Hematopoietic multipotent progenitor cell treated with erythropoietin and hydrocortisone succinate and interleukin-3 and kit ligand, for 4 days (in vitro differentiated cells): ENCODE measurements around the gene PELI2.

Experiments used
- DNase-seq: peaks from one replicate; pipeline ENCODE4 v3.0.0-alpha.2; 2015

The PELI2 gene

DNA sequence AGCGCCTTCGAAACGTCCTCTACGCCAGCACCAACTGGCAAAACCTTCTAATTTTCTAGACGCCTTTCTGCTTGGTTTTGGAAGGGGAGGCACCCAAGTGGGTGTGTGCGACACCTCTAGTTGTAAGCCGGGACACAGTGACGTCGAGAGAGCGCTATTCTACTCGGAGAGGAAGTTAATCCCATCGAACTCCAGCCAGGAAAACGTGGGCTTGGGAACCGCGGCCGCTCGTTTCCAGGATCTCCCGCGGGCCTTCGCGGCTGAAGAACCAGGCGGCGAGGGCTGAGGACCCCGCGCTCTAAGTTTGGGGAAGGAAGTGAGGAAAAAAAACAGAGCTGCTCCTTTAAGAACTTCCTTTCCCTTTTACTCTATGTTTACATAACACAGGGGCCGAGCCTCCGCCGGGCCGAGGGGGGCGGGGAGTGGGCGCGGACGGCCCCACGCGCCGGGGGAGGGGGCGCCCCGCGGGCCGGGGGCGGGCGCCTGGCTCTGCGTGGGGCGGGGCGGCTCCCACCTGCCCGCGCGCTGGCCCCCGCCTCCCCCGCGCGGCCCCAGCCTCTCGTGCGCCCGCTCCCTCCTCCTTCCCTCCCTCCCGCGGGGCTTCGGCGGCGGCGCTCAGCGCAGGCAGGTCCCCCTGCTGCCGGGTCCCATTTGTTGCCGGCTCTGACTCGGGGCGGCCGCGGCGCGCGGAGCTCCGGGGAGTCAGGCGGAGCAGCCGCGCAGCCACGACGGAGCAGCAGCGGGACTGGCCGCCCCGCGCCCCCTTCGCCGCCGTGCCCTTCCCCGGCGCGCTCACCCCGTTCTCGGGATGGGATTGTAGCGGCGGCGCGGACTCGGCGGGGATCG is at the start of gene PELI2:
Gene PELI2, plus strand, starts transcription at position 647 of the 846 bp plus-strand sequence. CDS start 250 bp downstream, outside the sequence.
- DNase-seq, result peak; percentile 93

DNA sequence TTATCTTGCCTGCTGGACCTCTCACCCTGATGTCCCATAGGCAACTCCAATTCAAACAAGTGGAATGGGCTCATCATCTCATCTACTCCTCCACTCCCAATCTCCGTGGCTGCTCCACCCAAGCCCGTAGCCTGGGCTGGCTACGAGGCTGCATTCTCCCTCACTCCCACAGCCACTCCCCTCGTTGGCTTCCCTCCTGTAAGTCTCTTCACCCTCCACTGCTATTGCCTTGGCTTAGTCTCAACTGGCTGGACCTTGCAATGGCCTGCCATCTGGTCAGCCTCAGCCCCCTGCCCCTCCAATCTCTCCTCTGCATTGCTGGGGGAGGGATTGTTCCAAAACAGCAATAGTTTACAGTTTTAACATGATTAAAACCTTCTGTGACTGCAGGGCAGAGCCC is 44.4 kb upstream of the PELI2 start:
- no peak for DNase-seq

DNA sequence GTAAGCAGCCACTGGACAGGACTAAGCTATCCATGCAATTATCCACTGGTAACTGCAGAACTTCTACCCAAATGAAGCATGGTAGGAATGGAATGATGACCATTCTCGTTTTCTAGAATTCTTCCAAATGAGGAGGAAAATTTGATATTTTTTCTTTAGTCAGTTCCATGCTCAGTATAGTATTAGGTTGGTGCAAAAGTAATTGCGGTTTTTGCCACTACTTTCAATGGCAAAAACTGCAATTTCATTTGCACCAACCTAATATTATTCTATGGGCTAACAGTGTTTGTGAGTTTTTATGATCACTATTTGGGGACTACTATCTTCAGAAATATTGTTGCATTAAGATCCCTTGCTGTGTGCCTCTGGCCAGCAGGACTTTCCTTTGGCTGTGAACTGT is 42.9 kb upstream of the PELI2 start:
- DNase-seq, result no peak

DNA sequence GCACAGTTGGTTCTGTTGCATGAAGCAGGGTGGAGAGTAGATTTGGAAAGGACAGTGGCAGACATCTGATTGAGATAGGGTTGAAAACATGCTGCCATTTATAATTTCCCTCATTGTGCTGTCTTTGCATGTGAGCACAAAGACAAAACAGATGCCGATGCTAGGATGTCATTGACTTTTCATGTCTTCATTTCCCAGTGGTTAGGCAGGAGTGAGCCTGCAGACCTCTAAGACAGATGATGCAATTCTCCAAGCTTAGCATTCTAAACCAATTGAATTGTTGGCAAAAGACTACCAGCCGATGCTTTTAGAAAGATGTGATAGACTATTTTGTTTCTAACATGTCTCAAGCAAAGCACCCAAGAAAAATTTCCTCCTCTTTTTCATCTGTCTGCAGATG is 37.1 kb upstream of the PELI2 start:
- no peak for DNase-seq

DNA sequence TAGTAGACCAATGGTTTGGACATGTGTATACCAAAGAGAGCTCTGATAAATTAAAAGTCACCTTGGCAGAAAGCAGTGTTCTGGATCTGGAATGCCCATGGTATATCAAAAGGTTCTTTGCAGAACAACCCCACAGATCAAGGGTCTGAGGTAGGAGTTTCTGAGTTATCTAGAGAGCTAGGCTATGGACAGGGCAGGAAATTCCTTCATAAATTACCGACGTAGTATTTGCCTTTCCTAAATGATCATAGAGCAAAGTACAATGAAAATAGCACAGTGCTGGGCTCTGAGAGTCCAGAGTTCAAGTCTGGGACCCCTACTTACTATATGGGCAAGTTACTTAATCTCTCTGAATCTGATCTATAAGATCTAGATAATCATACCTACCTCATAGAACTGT is 35.3 kb upstream of the PELI2 start:
- DNase-seq, result no peak

DNA sequence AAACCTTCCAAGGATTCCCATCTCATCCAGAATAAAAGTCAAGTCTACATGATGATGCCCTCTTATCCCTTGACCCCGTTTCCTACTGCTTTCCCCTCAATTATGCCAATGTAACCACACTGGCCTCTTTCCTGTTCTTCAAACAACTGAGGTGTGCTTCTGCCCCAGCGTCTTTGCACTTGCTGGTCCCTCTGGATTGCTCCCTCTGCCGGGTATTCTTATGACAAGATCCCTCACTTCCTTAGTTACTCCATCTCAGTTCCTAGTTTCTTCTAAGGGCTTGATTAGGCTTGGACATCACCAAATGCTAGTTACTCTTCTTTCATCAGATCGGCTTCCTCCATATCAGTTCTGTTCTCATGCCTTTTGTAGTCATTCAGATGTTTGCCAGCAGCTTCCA is 32.7 kb upstream of the PELI2 start:
- DNase-seq, result no peak

DNA sequence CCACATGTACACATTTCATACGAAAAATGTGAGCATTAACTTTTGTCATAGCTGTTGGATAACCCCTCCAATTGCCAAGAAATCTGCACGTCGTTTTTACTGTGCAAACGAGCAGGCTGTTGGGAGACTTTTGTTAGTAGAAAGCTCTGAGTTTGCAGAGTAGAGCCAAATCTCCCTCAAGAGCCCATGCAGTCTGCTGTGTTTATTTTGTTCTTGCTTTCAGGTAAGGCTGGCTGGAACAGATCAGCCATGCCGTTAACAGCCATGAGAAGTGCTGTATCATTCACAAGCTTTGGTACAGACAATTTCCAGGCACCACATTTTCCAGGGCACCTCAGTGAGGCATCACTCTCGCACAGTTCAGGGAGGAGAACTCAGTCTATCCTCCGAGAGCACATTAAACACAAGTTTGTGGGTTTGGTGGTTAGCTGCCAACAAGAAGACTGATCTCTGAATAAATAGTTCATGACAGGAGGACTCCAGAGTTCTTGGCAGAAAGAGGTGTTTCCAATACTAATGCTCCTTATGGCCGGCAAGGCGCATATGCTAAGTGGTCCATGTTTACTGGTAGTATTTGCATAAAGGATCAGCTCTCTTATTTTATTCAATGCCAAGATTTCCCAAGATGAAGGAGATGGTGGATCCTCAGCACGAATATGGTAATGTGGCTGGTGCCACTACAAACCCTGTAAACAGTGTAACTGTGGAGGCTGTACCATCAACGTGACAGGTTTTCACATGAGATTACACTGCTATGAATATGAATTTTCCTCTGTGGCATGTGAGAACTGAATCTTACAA is 30.3 kb upstream of the PELI2 start:
- peak; percentile 41 for DNase-seq

GRCh38 chr14:56088941-56089340 is 29.3 kb upstream of the PELI2 start:
- DNase-seq, result no peak

DNA sequence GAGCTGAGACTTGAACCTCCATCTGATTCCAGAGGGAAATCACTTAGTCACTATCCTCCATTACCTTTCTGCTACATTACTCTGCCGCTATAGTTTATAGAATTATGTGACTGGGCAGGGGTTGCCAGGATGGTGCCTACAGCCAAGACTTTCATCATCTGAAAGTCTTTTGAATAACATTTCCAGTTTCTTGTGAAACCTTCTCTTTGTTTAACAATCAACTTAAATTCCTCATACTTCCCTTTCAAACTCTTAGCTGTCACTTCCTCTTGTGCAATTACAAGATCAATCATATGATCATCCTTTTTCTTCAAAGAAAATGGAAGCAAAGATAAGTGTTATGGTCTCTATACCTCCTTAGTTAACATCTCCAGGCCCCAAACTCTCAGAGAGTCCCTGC is 25.4 kb upstream of the PELI2 start:
- peak; percentile 48 for DNase-seq

GRCh38 chr14:56094076-56094475 is 24.1 kb upstream of the PELI2 start:
- DNase-seq, result no peak

DNA sequence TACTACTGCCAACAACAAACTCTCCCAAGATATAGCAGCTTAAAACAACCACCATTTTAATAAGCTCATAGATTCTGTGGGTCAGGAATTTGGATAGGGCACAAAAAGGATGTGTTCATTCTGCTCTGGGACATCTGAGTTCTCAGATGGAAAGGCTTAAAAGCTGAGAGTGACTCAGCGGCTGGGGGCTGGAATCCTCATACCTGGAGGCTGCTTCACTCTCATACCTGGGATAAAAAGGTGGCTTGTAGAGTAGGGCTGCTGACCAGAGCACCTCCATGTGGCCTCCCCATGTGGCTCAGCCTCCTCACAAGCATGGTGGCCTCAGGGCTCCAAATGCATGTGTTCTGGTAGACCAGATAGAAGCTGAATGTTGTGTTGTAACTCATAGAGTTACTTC is 20.2 kb upstream of the PELI2 start:
- DNase-seq, result no peak

GRCh38 chr14:56099081-56099797 is 19.0 kb upstream of the PELI2 start:
- no peak for DNase-seq

- no peak for DNase-seq
These were observed 17.7 kb upstream of the PELI2 start for GRCh38 chr14:56100556-56100955.

DNA sequence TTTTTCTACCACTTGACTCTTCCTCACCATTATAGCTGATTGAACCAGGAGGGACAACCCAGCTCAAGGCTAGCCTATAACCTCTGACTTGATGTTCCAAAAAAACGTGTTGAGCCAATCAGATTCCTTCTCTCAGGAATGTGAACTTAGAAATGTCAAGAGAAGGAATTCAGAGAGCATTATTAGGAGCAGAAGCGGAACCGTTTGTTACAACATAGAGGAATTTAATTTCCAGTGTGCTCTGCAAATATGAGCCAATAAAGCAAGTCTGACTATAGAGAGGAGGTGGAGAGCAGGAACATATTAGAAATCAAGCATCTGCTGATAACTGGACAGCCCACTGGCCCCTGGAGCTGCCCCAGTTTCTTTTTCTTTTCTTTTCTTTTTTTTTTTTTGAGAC is 15.3 kb upstream of the PELI2 start:
- DNase-seq, result no peak

DNA sequence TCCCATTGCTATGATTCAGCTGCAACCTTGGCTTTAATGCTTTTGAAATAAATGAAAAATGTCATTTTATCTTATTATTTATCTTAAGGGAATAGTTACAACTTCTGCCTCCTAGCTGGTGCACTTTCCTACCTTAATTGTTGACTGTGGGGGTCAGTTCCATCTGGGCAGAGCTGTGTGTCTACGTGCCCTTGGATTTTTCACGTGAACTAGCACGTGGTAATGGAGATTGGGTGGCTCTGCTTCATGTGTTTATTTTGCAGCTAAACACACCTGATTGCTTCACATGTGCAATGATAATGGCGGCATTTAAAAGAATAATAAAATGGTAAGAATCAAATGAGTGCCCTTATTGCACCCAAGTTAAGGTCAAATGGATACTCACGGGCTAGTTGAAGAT is 10.6 kb upstream of the PELI2 start:
- DNase-seq, result no peak

- DNase-seq, result no peak
These were observed 10.2 kb upstream of the PELI2 start for GRCh38 chr14:56108057-56108456.

GRCh38 chr14:56112781-56113180 is 5.4 kb upstream of the PELI2 start:
- DNase-seq, result peak; percentile 59

DNA sequence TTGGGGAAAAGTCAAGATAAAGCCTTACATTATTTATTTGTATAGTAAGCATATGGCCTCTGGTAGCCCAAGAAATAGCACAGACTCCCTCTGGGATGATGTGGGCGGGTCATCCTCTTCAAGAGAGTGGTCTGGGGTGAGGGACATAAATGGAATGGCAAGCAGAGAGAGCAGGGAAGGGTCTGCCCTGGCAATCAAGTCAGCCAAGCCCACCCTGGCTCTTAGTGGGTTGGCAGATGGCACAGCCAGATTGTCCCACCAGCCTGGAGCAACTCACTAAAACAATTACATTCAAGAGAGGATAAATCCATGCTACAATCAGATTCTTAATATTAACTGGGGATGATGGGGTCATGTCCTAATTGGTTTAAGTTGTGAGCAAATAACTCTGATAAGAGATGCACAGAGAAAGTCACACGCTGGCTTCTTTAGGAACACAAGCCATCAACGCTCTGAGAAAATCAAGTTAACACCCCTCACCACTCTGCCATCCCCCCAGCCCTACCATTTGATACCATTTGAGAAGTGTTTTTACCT is 2.8 kb upstream of the PELI2 start:
- DNase-seq, result no peak

- no peak for DNase-seq
These were observed 2.0 kb upstream of the PELI2 start for GRCh38 chr14:56115976-56116893.

DNA sequence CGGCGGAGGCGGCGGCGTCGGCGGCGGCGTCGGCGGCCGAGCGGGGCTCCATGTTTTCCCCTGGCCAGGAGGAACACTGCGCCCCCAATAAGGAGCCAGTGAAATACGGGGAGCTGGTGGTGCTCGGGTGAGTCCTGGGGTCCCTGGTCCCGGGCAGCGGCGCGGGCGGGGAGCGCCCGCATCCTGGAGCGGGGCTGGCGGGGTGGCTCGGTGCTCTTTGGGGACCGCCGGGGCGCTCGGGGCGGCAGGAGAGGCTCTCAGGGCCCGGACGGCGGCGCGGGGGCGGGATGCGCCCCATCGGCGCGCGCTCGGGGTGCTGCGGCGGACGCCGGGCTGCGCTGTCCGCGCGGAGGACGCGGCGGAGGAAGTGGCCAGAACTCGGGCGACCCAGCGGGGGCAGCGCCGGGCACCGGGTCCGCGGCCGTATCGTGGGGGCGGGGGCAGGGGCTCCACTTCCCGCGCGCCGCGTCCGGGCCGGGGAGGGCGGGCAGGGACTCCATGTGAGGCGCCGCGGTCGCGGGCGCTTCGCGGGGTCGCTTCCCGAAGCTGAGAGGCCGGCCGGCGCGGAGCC is 485 bp downstream of the PELI2 start:
- DNase-seq, result peak; percentile 56

DNA sequence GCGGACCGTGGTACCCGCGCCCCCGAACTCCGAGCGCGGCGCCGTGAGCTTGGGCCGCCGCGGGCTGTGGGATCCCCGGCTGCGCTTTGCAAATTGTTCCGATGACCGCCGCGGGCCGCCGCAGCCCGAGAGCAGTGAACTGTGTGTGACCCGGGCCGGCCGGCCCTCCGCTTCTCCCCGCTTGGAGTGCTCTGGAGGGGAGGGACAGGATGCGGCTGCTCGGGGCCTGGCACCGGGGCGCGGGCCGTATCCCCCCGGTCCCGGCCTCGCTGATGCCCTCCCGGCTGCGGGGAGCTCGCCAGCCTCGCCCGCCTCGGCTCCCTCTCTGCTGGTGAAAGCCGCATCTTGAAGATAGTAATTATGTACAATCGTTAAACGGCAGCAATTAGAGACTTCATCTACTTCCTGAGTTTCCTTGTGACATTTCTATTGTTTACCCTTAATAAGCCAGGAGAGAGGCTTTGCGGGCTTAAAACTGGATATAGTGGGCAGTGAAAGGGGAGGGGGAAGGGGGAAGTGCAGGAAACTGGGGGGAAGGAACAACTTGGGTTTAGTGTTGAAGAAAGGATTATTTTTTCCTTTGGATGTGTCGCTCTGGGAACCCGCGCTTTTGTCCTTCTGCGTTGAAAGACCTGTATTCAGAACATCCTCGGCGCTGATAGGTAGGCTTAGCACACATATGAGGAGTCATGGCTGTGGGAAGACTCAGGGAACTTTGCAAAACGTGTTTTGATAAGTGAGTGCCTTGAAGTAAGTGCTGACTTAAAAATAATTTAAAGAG is 1.2 kb downstream of the PELI2 start:
- peak; percentile 68 for DNase-seq
